ACC112 (cell line): ENCODE data around the gene TINAGL1.
"Not testable (repeated sequence)": the region's sequence is repeated elsewhere in the genome, so short reads cannot be mapped to it uniquely, and the experiment has no call there.

ENCODE experiments used
- H2AFZ ChIP-seq: fragments of 200-600 bp; sonication (generic); one replicate; pipeline ENCODE4 v1.6.0; 2017; ENCODE audit warnings: antibody characterized with exemption, low read length; ENCODE audit not compliant: unreplicated experiment
- H3K27ac ChIP-seq: fragments of 200-600 bp; sonication (generic); 2 replicates; pipeline ENCODE4 v1.5.1; 2014; ENCODE audit warnings: low read depth, mild to moderate bottlenecking, antibody characterized with exemption, low read length, moderate library complexity
- H3K27me3 ChIP-seq: fragments of 200-600 bp; sonication (generic); 2 replicates; pipeline ENCODE4 v1.6.1; 2014; ENCODE audit warnings: mild to moderate bottlenecking, antibody characterized with exemption, low read length, moderate library complexity, mixed read lengths; ENCODE audit not compliant: insufficient read depth
- H3K36me3 ChIP-seq: fragments of 200-600 bp; sonication (generic); 2 replicates; pipeline ENCODE4 v1.6.1; 2016; ENCODE audit warnings: mild to moderate bottlenecking, antibody characterized with exemption, low read length, moderate library complexity, mixed read lengths; ENCODE audit not compliant: insufficient read depth
- H3K4me1 ChIP-seq: fragments of 200-600 bp; sonication (generic); one replicate; pipeline ENCODE4 v1.6.1; 2016; ENCODE audit warnings: low read length, mixed read lengths; ENCODE audit not compliant: insufficient read depth, unreplicated experiment, control insufficient read depth
- H3K4me3 ChIP-seq: fragments of 200-600 bp; sonication (generic); 2 replicates; pipeline ENCODE4 v1.5.1; 2014; ENCODE audit warnings: mild to moderate bottlenecking, low read depth, low read length
- H3K79me2 ChIP-seq: fragments of 200-600 bp; sonication (generic); one replicate; pipeline ENCODE4 v1.6.0; 2016; ENCODE audit warnings: low read length; ENCODE audit not compliant: control insufficient read depth, unreplicated experiment, insufficient read depth

TINAGL1 gene

DNA sequence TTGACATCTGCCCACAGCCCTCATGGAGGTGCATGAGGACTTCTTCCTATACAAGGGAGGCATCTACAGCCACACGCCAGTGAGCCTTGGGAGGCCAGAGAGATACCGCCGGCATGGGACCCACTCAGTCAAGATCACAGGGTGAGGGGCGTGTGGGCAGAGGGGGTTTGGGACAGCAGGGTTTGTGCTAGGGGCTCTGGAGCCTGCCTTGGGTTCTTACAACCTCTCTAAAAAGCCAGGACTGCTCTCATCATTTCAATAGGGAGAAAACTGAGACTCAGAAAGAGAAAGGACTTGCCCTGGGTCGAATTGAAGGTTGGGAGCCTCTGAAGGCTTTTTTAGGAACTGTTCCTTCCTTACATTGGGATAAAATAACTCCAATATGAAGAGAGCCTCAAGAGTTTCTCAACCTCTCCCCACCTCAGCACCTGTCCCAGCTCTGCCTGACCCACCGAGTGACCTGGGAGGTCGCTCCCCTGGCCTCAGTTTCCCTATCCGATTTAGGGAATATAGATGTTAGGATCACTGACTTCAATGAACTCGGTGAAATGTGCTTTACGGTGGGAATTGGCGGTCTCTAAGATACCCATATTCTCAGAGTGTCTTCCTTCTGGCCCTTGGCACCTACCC lies 9.5 kb downstream of the TINAGL1 start:
- Histone ChIP-seq H2AFZ (no peak overlapping the region), H3K4me3 (no peak overlapping the region), H3K27ac (no peak overlapping the region), H3K27me3 (no peaks in the 10 kb centered on the region), H3K4me1 (peaks cover 57% of the 10 kb centered on the region), H3K79me2 (no peaks in the 10 kb centered on the region), H3K36me3 (no peaks in the 10 kb centered on the region)

DNA sequence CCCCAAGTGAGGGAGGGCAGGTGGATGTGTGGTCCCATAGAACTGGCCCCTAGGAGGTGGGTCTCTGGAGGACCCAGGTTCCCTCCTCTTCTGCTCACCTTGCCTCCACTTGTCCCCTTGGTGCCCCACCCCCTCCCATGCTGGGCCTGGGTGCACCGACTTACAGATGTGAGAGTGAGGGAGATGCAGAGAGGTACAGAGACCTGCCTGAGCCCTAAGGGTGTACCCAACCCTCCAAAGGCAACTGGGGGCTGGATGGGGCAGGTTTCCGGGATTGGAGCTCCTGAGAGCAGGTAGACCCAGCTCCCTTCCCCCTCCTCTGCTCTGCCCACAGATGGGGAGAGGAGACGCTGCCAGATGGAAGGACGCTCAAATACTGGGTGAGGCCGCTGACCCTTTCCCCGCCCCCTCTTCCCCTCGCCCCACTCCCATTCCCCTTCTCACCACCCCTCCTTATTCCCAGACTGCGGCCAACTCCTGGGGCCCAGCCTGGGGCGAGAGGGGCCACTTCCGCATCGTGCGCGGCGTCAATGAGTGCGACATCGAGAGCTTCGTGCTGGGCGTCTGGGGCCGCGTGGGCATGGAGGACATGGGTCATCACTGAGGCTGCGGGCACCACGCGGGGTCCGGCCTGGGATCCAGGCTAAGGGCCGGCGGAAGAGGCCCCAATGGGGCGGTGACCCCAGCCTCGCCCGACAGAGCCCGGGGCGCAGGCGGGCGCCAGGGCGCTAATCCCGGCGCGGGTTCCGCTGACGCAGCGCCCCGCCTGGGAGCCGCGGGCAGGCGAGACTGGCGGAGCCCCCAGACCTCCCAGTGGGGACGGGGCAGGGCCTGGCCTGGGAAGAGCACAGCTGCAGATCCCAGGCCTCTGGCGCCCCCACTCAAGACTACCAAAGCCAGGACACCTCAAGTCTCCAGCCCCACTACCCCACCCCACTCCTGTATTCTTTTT lies 10.3 kb downstream of the TINAGL1 start:
- Histone ChIP-seq H3K4me3 (no peak overlapping the region), H3K27ac (no peak overlapping the region), H3K36me3 (no peaks in the 10 kb centered on the region), H3K79me2 (no peaks in the 10 kb centered on the region), H2AFZ (no peak overlapping the region), H3K27me3 (no peaks in the 10 kb centered on the region), H3K4me1 (peaks cover 52% of the 10 kb centered on the region)

- not testable (repeated sequence) for H3K27me3 ChIP-seq, H3K36me3 ChIP-seq, H2AFZ ChIP-seq, H3K4me3 ChIP-seq, H3K27ac ChIP-seq, H3K79me2 ChIP-seq
- peaks cover 45% of the 10 kb centered on the region for H3K4me1 ChIP-seq
These were observed 11.0 kb downstream of the TINAGL1 start for GRCh38 chr1:31587328-31587699.

DNA sequence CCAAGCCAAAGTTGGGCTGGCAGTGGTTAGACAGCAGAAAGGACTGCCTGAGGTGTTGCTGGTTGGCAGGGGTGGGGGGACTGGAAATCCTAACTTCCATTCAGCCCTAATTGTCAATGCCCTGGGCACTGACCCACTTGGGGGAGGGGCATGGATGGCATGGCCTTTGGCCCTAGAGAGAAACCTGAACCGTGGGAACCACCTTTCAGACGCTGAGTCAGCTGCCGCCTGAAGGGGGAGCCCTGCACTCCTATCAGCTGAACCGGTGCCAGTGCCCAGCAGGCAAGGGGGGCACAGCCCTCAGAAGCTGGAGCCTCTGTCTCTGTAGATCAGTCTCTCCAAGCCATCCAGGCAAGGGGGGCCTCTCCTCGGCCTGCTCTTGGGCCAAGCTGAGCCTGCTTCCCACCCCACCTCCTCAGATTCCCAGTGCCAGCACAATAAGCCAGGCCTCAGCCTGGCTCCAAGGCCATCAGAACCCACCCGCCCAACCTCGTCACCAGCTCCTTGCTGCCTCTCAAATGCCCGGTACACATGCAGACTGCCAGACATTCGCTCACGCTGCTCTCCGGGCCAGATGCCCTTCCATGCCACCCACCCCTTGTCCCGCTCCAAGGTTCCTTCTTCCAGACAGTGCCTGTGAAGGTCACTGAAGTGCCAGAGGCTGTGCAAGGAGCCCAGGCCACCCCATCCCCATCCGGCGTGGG lies 11.6 kb downstream of the TINAGL1 start:
- peaks cover 39% of the 10 kb centered on the region for H3K4me1 ChIP-seq
- no peaks in the 10 kb centered on the region for H3K36me3 ChIP-seq
- H3K79me2 ChIP-seq: no peaks in the 10 kb centered on the region
- H3K27ac ChIP-seq: no peak overlapping the region
- no peaks in the 10 kb centered on the region for H3K27me3 ChIP-seq
- H3K4me3 ChIP-seq: no peak overlapping the region
- no peak overlapping the region for H2AFZ ChIP-seq

- H3K27ac ChIP-seq: peak overlapping the region; percentile 21; the same call in 1 of the 2 replicates
- H3K4me3 ChIP-seq: peak overlapping the region; percentile 61
- H3K79me2 ChIP-seq: no peaks in the 10 kb centered on the region
- peaks cover 30% of the 10 kb centered on the region for H3K4me1 ChIP-seq
- H2AFZ ChIP-seq: peak overlapping the region; percentile 64
- H3K36me3 ChIP-seq: no peaks in the 10 kb centered on the region
- no peaks in the 10 kb centered on the region for H3K27me3 ChIP-seq
These were observed 12.6 kb downstream of the TINAGL1 start for GRCh38 chr1:31588751-31589515.

DNA sequence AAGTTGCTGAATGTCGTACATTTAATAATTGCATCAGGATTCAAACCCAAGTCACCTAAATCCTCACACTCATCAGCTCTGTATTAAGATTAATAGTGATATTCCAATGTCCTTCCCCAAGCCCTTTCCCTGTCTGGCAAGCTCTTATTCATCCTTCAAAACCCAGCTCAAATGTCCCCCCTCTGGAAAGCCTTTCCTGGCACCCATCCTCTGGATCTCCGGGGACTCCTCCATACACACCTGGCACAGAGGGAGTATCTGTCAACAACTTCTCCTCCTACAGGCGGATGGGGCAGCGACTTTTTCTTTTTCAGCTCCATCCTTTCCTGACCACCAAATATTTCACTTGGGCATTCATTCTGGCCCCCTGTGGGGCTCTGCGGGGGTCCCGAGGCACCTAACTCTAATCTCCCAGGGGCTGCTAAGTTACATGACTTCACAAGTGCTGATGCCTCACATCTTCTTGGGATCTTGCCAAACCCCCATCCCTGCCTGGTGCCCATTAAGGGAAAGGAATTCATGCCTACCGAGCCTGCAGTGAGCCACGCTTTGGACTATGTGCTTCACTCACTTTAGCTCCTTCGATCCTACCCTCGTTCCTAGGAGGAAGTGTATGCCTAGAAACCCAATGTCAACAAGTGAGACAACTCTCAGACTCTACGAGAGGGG lies 15.2 kb downstream of the TINAGL1 start:
- H3K4me1 ChIP-seq: peaks cover 21% of the 10 kb centered on the region
- H3K27ac ChIP-seq: no peak overlapping the region
- no peaks in the 10 kb centered on the region for H3K36me3 ChIP-seq
- H2AFZ ChIP-seq: no peak overlapping the region
- H3K4me3 ChIP-seq: no peak overlapping the region
- H3K79me2 ChIP-seq: no peaks in the 10 kb centered on the region
- H3K27me3 ChIP-seq: no peaks in the 10 kb centered on the region

- H3K27me3 ChIP-seq: no peaks in the 10 kb centered on the region
- H2AFZ ChIP-seq: no peak overlapping the region
- no peaks in the 10 kb centered on the region for H3K36me3 ChIP-seq
- no peaks in the 10 kb centered on the region for H3K79me2 ChIP-seq
- H3K27ac ChIP-seq: no peak overlapping the region
- H3K4me1 ChIP-seq: peaks cover 21% of the 10 kb centered on the region
- no peak overlapping the region for H3K4me3 ChIP-seq
These were observed 15.8 kb downstream of the TINAGL1 start for GRCh38 chr1:31592132-31592531.

GRCh38 chr1:31593136-31593665 lies 16.9 kb downstream of the TINAGL1 start:
- Histone ChIP-seq H2AFZ (no peak overlapping the region), H3K27ac (no peak overlapping the region), H3K79me2 (no peaks in the 10 kb centered on the region), H3K36me3 (no peaks in the 10 kb centered on the region), H3K27me3 (no peaks in the 10 kb centered on the region), H3K4me1 (peaks cover 12% of the 10 kb centered on the region), H3K4me3 (no peak overlapping the region)

DNA sequence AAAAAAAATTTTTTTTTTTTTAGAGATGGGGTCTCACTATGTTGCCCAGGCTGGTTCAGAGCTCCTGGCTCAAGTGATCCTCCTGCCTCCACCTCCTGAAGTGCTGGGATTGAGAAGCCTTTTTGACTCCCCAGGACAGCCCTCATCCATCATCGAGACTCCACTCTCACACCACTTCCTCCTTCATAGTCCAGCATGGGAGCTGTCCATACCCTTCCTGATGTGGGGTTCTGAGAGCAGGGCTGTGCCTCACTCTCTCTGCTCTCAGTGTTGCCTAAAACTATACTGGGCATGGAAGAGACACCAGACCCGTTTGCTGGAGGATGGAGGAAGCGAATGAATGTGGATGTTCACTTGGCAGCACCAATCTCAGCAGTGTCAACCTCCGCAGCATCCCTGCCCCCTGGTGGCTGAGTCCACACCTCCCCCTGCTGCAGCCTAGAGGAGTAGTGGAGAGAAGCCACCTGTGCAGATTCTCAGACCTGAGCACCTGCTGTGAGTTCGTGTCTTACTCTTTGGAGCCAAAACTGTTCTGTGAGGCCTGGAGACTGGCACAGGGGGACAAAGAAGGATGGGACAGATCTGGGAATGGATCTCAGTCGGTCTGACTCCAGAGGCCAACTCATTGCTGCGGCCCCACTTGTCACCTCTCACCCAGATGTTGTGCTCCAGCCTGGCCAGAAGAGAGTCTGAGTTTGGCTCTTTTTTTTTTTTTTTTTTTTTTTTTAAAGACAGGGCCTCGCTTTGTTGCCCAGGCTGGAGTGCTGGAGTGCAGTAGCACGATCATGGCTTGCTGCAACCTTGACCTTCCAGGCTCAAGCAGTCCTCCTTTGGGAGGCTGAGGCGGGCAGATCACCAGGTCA lies 17.7 kb downstream of the TINAGL1 start:
- Histone ChIP-seq H3K4me3 (no peak overlapping the region), H2AFZ (no peak overlapping the region), H3K79me2 (no peaks in the 10 kb centered on the region), H3K4me1 (peaks cover 5% of the 10 kb centered on the region), H3K27ac (no peak overlapping the region), H3K36me3 (no peaks in the 10 kb centered on the region), H3K27me3 (no peaks in the 10 kb centered on the region)
